CD8-positive, alpha-beta memory T cell (primary cell): ENCODE results near the gene GGA3. TPM values are rescaled to one million over a fixed set of nuclear protein-coding genes. Genes with fewer than 3 reads are reported as not detected.

Experiments
- CTCF ChIA-PET: fragments of 350-600 bp; sonication (Branson Sonifier 250); formaldehyde crosslinking; loops from one replicate; lab custom pipeline; 2021; ENCODE audit warnings: antibody characterized with exemption; lab: Charles Lee
- POLR2A ChIA-PET: fragments of 350-600 bp; sonication (Branson Sonifier 250); formaldehyde crosslinking; loops from one replicate; lab custom pipeline; 2021; ENCODE audit warnings: antibody characterized with exemption; lab: Charles Lee
- DNase-seq, 5 donors: peaks; one replicate each; pipeline versions ENCODE4 v3.0.0 to v3.0.0-alpha.2; 2020 to 2022; ENCODE audit warnings: mixed read lengths in 1 of 5
- H3K27ac ChIP-seq: one replicate; pipeline ENCODE4 v1.7.0; 2013; ENCODE audit warnings: low read depth, mild to moderate bottlenecking, low read length, moderate library complexity
- H3K27me3 ChIP-seq: 2 replicates; pipeline ENCODE4 v1.7.0; 2013; ENCODE audit warnings: low read length, mild to moderate bottlenecking; ENCODE audit not compliant: insufficient read depth, poor library complexity, severe bottlenecking
- H3K36me3 ChIP-seq: 2 replicates; pipeline ENCODE4 v1.7.0; 2013; ENCODE audit warnings: mild to moderate bottlenecking, low read length, moderate library complexity; ENCODE audit not compliant: insufficient read depth
- H3K4me1 ChIP-seq: 2 replicates; pipeline ENCODE4 v1.7.0; 2013; ENCODE audit warnings: mild to moderate bottlenecking, low read length, moderate library complexity; ENCODE audit not compliant: insufficient read depth
- H3K4me3 ChIP-seq: 2 replicates; pipeline ENCODE4 v1.7.0; 2013; ENCODE audit warnings: mild to moderate bottlenecking, low read length
- H3K9me3 ChIP-seq: 2 replicates; pipeline ENCODE4 v1.7.0; 2013; ENCODE audit warnings: mild to moderate bottlenecking, low read length
- H3K27ac Mint-ChIP-seq, 8 donors: one replicate each; pipeline ENCODE4 v1.8.0; 2020 to 2021; ENCODE audit warnings: mixed read lengths in 8 of 8, mild to moderate bottlenecking in 6 of 8, inconsistent platforms in 3 of 8, moderate library complexity in 3 of 8
- H3K27me3 Mint-ChIP-seq, 2 donors: one replicate each; pipeline ENCODE4 v1.8.0; 2020 to 2021; ENCODE audit warnings: mixed read lengths in 2 of 2, mild to moderate bottlenecking in 1 of 2, moderate library complexity in 1 of 2
- H3K36me3 Mint-ChIP-seq, 3 donors: one replicate each; pipeline ENCODE4 v1.8.0; 2020 to 2021; ENCODE audit warnings: mixed read lengths in 3 of 3, inconsistent platforms in 1 of 3, mild to moderate bottlenecking in 1 of 3
- H3K4me1 Mint-ChIP-seq, 3 donors: one replicate each; pipeline ENCODE4 v1.8.0; 2020 to 2021; ENCODE audit warnings: mixed read lengths in 3 of 3, inconsistent platforms in 1 of 3, mild to moderate bottlenecking in 1 of 3
- H3K4me3 Mint-ChIP-seq, 7 donors: one replicate each; pipeline ENCODE4 v1.8.0; 2020 to 2021; ENCODE audit warnings: mixed read lengths in 7 of 7, mild to moderate bottlenecking in 6 of 7, moderate library complexity in 4 of 7, inconsistent platforms in 2 of 7
- H3K9me3 Mint-ChIP-seq, 5 donors: one replicate each; pipeline ENCODE4 v1.8.0; 2020 to 2022; ENCODE audit warnings: mixed read lengths in 5 of 5, mild to moderate bottlenecking in 3 of 5, moderate library complexity in 2 of 5, inconsistent platforms in 1 of 5
- polyA plus RNA-seq: library from polyadenylated mRNA; unstranded; fragments of 300-500 nt; fragmentation: Illumina TruSeq; gene quantifications from one replicate; pipeline ENCODE4 v1.2.3, GENCODE V29; 2021
- total RNA-seq, 2 experiments: library from RNA; stranded (reverse); gene quantifications; one replicate each; pipeline ENCODE4 v1.2.3, GENCODE V29; 2021

The GGA3 gene
- total and polyA plus RNA-seq, 3 experiments from 2014 or later, result 17.6 to 75.1 (median 73.2) TPM

DNA sequence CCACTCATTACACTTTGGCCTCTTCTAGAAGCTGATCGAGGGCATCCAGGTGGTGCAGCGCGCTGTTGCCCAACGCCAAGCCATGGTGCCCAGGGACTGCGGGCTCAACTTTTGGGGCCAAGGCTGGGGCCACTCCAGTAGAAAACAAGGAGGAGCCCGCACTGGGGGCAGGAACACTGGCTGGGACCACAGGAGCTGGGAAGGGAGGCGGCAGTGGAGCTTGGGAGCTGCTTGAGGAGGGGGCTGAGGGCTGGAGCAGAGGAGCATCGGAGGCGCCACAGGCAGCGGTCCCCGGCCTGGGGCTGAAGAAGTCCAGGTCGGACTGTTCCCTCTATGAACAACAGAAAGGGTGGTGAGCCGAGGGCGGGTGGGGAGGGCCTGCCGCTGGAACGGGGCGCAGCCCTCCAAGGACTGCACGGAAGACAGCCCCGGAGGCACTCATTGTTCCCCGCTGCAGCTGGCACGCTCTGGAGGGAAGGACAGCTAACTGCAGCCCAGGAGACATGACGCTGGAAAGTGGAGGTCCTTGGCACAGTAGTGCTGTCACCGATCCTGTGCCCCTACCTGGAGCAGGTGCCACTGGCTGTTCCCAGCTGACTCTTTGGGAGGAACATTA lies 21.5 kb downstream of the GGA3 start:
- ChIA-PET CTCF (interaction anchor here (0.6 to 3.6 kb wide), 12 partner anchors 10 to 172 kb away, joined by 3 to 20 read pairs (median 4); partner anchors contain the start of gene MIF4GD), POLR2A (interaction anchor here (1.1 to 2.2 kb wide), 2 partner anchors 31 to 126 kb away, joined by 3 to 6 read pairs; partner anchors contain the start of gene MIF4GD)
- Histone ChIP-seq H3K36me3 (peaks cover 59% of the 10 kb centered on the region), H3K4me3 (no peak overlapping the region), H3K27ac (no peak overlapping the region), H3K9me3 (no peaks in the 10 kb centered on the region), H3K4me1 (peaks cover 29% of the 10 kb centered on the region), H3K27me3 (no peaks in the 10 kb centered on the region)
- H3K4me3 Mint-ChIP-seq, result peak overlapping the region in 1 of 7 donors; percentile 56
- peaks cover 32 to 48% (median 36%) of the 10 kb centered on the region in 3 donors for H3K4me1 Mint-ChIP-seq
- no peaks in the 10 kb centered on the region for H3K9me3 Mint-ChIP-seq
- H3K27me3 Mint-ChIP-seq, result no peaks in the 10 kb centered on the region
- peak overlapping the region in 6 of 8 donors; percentile 17 to 99 (median 80) for H3K27ac Mint-ChIP-seq
- peaks cover 3 to 97% (median 23%) of the 10 kb centered on the region in 3 donors for H3K36me3 Mint-ChIP-seq
- DNase-seq, result no peak

DNA sequence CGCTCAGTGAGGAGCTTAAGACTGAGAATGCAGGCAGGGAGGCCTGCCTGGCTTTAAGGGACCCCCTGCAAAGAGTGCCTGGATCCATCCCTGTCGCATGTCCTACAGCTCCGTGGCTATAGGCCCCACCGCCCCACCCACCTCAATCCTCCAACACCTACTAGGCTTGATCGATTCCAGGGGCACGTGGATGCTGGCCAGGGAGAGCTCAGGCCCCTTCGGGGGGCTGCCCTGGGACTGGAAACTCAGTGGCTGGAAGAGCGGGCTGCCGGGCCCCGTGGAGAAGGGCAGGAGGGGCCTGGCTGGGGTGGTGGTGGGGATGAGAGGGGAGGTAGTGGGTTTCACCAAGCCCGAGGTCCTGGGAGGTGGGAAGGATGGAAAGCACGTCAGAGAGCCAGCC lies 22.2 kb downstream of the GGA3 start:
- Mint-ChIP-seq H3K27ac (peak overlapping the region in 7 of 8 donors; percentile 58 to 96 (median 92)), H3K4me3 (no peak overlapping the region), H3K36me3 (peaks cover 3 to 97% (median 21%) of the 10 kb centered on the region in 3 donors), H3K9me3 (no peaks in the 10 kb centered on the region), H3K4me1 (peaks cover 32 to 44% (median 36%) of the 10 kb centered on the region in 3 donors), H3K27me3 (no peaks in the 10 kb centered on the region)
- Histone ChIP-seq H3K27me3 (no peaks in the 10 kb centered on the region), H3K4me3 (no peak overlapping the region), H3K9me3 (no peaks in the 10 kb centered on the region), H3K36me3 (peaks cover 59% of the 10 kb centered on the region), H3K4me1 (peaks cover 29% of the 10 kb centered on the region), H3K27ac (no peak overlapping the region)
- POLR2A ChIA-PET, result interaction anchor here (0.6 to 2.2 kb wide), 2 partner anchors 20 to 31 kb away, joined by 3 to 6 read pairs; partner anchors contain the start of gene MIF4GD
- CTCF ChIA-PET, result interaction anchor here (1.1 to 3.6 kb wide), 8 partner anchors 9 to 173 kb away, joined by 3 to 20 read pairs (median 4); partner anchors contain the start of gene MIF4GD
- DNase-seq, result no peak

- Histone ChIP-seq H3K9me3 (no peaks in the 10 kb centered on the region), H3K4me3 (no peak overlapping the region), H3K27ac (no peak overlapping the region), H3K36me3 (peaks cover 57% of the 10 kb centered on the region), H3K4me1 (peaks cover 29% of the 10 kb centered on the region), H3K27me3 (no peaks in the 10 kb centered on the region)
- peak; percentile 38 to 68 (median 49) for DNase-seq
- CTCF ChIA-PET, result interaction anchor here (1.1 to 3.6 kb wide), 9 partner anchors 9 to 278 kb away, joined by 3 to 20 read pairs (median 4); partner anchors contain the start of genes GGA3 and MIF4GD
- peak overlapping the region in 6 of 7 donors; percentile 21 to 39 (median 36) for H3K4me3 Mint-ChIP-seq
- peaks cover 31 to 41% (median 31%) of the 10 kb centered on the region in 3 donors for H3K4me1 Mint-ChIP-seq
- no peaks in the 10 kb centered on the region for H3K27me3 Mint-ChIP-seq
- POLR2A ChIA-PET, result interaction anchor here (0.6 to 2.2 kb wide), 3 partner anchors 20 to 50 kb away, joined by 3 to 6 read pairs (median 3); partner anchors contain the start of genes MIF4GD and SLC25A19
- H3K9me3 Mint-ChIP-seq, result no peaks in the 10 kb centered on the region
- H3K27ac Mint-ChIP-seq, result peak overlapping the region; percentile 58 to 97 (median 92)
- H3K36me3 Mint-ChIP-seq, result peaks cover 3 to 95% (median 20%) of the 10 kb centered on the region in 3 donors
These were observed 22.7 kb downstream of the GGA3 start for GRCh38 chr17:75238684-75239191.

DNA sequence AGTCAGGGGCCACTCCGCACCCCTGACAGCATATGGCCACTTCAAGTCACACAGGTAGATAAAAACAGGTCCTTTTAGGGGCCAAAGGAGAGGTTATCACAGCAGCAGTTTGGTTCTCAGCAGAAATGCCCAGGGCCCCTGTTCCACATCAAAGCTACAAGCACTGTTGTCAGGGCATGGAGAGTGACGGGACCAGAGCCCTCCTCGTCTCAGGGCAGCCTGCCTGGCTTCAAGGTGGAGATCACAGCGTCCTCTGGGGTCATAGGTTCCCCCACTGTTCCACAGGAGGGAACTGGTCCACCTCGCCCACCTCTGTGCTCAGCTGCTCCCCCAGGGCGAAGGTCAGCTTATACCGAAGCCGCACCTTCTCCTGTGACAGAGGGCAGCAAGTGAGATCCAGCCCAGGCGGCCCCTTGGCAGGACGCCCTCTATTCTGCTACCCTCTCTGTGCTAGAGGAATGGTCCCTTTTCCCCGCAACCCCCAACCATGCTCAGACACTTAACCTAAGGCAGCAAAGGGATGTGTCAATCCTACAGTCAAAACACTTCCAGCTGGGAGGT lies 23.3 kb downstream of the GGA3 start:
- ChIA-PET POLR2A (interaction anchor here (1.3 kb wide), 1 partner anchor 51 kb away, joined by 3 read pairs; the partner anchor contains the start of gene SLC25A19), CTCF (interaction anchor here (1.2 to 3.6 kb wide), 7 partner anchors 9 to 277 kb away, joined by 3 to 20 read pairs (median 5); partner anchors contain the start of genes GGA3 and MIF4GD)
- H3K4me3 ChIP-seq, result no peak overlapping the region
- H3K36me3 ChIP-seq, result peaks cover 54% of the 10 kb centered on the region
- H3K27ac ChIP-seq, result no peak overlapping the region
- H3K9me3 Mint-ChIP-seq, result no peaks in the 10 kb centered on the region
- H3K27me3 Mint-ChIP-seq, result no peaks in the 10 kb centered on the region
- no peaks in the 10 kb centered on the region for H3K9me3 ChIP-seq
- H3K4me1 ChIP-seq, result peaks cover 26% of the 10 kb centered on the region
- no peak for DNase-seq
- H3K36me3 Mint-ChIP-seq, result peaks cover 3 to 90% (median 20%) of the 10 kb centered on the region in 3 donors
- H3K27ac Mint-ChIP-seq, result peak overlapping the region in 4 of 8 donors; percentile 58 to 97 (median 94)
- H3K4me1 Mint-ChIP-seq, result peaks cover 25 to 34% (median 25%) of the 10 kb centered on the region in 3 donors
- no peak overlapping the region for H3K4me3 Mint-ChIP-seq
- no peaks in the 10 kb centered on the region for H3K27me3 ChIP-seq

- H3K27ac Mint-ChIP-seq, result peak overlapping the region in 2 of 8 donors; percentile 19 to 32
- no peaks in the 10 kb centered on the region for H3K9me3 Mint-ChIP-seq
- CTCF ChIA-PET, result interaction anchor here (0.7 to 3.6 kb wide), 12 partner anchors 8 to 276 kb away, joined by 3 to 20 read pairs (median 5); partner anchors contain the start of genes GGA3 and MIF4GD
These were observed 24.0 kb downstream of the GGA3 start for GRCh38 chr17:75237100-75238014.

DNA sequence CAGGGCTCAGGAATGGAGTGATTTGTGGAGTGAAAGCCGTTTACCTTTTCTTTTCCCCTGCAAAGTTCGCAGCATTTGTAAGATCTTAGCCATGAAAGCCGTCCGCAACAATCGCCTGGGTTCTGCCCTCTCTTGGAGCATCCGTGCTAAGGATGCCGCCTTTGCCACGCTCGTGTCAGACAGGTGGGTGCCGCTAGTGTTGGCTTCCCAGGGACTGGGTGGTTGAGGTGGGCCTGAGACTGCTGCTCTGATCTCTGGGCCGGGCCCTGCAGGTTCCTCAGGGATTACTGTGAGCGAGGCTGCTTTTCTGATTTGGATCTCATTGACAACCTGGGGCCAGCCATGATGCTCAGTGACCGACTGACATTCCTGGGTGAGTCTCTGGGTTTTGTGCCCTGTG lies 28.6 kb downstream of the GGA3 start:
- Histone ChIP-seq H3K36me3 (peaks cover 59% of the 10 kb centered on the region), H3K9me3 (no peaks in the 10 kb centered on the region), H3K4me1 (no peaks in the 10 kb centered on the region), H3K27me3 (no peaks in the 10 kb centered on the region), H3K27ac (no peak overlapping the region), H3K4me3 (no peak overlapping the region)
- ChIA-PET POLR2A (no interaction called here), CTCF (no interaction called here)
- no peaks in the 10 kb centered on the region for H3K9me3 Mint-ChIP-seq
- H3K4me1 Mint-ChIP-seq, result no peaks in the 10 kb centered on the region
- H3K4me3 Mint-ChIP-seq, result no peak overlapping the region
- H3K27ac Mint-ChIP-seq, result peak overlapping the region in 1 of 8 donors; percentile 50
- H3K27me3 Mint-ChIP-seq, result no peaks in the 10 kb centered on the region
- peaks cover 0 to 85% (median 11%) of the 10 kb centered on the region in 3 donors for H3K36me3 Mint-ChIP-seq
- DNase-seq, result no peak

More at GRCh38 chr17:75237100-75238014, 24.0 kb downstream of the GGA3 start:
- Mint-ChIP-seq H3K36me3 (peaks cover 3 to 90% (median 23%) of the 10 kb centered on the region in 3 donors), H3K4me1 (peaks cover 17 to 27% (median 18%) of the 10 kb centered on the region in 3 donors), H3K27me3 (no peaks in the 10 kb centered on the region), H3K4me3 (no peak overlapping the region)
- Histone ChIP-seq H3K4me3 (no peak overlapping the region), H3K9me3 (no peaks in the 10 kb centered on the region), H3K27me3 (no peaks in the 10 kb centered on the region), H3K36me3 (peaks cover 61% of the 10 kb centered on the region), H3K27ac (no peak overlapping the region), H3K4me1 (peaks cover 18% of the 10 kb centered on the region)
- no peak for DNase-seq
- POLR2A ChIA-PET, result interaction anchor here (1.0 to 1.3 kb wide), 2 partner anchors 34 to 52 kb away, joined by 3 read pairs; partner anchors contain the start of genes MIF4GD and SLC25A19
